ENCODE measurements around the gene ATL2.

DNA sequence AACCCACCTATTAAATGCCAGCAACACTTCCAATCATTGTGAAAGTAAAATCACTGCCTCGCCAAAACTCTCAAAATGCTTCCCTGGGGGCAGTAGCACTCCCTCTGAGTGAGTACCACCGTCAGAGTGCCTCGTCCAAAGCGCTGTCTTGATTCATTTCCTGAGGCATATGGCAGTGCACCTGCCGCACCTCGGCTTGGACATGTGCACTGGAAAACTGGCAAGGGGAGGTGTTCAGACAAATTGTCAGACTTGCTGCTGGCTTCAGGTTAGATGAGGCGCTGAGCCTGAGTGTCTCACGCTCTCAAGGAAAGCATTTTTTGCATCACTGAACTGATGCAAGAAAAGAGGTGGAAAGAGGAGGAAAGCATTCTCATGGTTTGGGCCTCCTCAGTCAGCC is 132.8 kb downstream of the ATL2 start:
- TF ChIP-seq, protein P1, sequence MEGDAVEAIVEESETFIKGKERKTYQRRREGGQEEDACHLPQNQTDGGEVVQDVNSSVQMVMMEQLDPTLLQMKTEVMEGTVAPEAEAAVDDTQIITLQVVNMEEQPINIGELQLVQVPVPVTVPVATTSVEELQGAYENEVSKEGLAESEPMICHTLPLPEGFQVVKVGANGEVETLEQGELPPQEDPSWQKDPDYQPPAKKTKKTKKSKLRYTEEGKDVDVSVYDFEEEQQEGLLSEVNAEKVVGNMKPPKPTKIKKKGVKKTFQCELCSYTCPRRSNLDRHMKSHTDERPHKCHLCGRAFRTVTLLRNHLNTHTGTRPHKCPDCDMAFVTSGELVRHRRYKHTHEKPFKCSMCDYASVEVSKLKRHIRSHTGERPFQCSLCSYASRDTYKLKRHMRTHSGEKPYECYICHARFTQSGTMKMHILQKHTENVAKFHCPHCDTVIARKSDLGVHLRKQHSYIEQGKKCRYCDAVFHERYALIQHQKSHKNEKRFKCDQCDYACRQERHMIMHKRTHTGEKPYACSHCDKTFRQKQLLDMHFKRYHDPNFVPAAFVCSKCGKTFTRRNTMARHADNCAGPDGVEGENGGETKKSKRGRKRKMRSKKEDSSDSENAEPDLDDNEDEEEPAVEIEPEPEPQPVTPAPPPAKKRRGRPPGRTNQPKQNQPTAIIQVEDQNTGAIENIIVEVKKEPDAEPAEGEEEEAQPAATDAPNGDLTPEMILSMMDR (conservative IDR thresholded peaks at IDR 0.05; ENCODE audit: low read length), result no peak
- no peak for TF ChIP-seq EZH2phosphoT487 (IDR thresholded peaks at IDR 0.05; ENCODE audit: borderline replicate concordance)
